Caco-2 (cell line): Measurements from ENCODE around the gene SMIM45.

Experiments
- BruUV-seq: library from RNA; stranded (reverse); fragments of 400-500 nt; replicated peaks from 2 replicates; lab custom pipeline; 2021; lab: Mats Ljungman, UMichigan
- CTCF ChIA-PET: fragments of 300-600 bp; sonication (Branson Sonifier 250); formaldehyde crosslinking; loops from one replicate; lab custom pipeline; 2022; ENCODE audit warnings: antibody characterized with exemption; lab: Charles Lee
- POLR2A ChIA-PET: fragments of 300-600 bp; sonication (Branson Sonifier 250); formaldehyde crosslinking; loops from one replicate; lab custom pipeline; 2022; ENCODE audit warnings: antibody characterized with exemption; lab: Charles Lee
- DNase-seq, 2 experiments: peaks; one replicate each; pipeline versions ENCODE4 v3.0.0 to v3.0.0-alpha.2; 2020 to 2022
- H3K27me3 ChIP-seq: replicated peaks from 2 replicates; pipeline ENCODE4 v1.6.0; 2011; ENCODE audit warnings: low read length; ENCODE audit not compliant: control insufficient read depth, insufficient read depth
- H3K36me3 ChIP-seq: 2 replicates; pipeline ENCODE4 v1.5.1; 2011; ENCODE audit warnings: low read length; ENCODE audit not compliant: control insufficient read depth, insufficient read depth
- H3K4me1 ChIP-seq: fragments of 250-450 bp; sonication (Bioruptor Pico); 2 replicates; pipeline ENCODE4 v1.5.1; 2020; ENCODE audit warnings: mild to moderate bottlenecking
- H3K4me3 ChIP-seq: 2 replicates; pipeline ENCODE4 v1.5.1; 2011; ENCODE audit warnings: low read depth, mild to moderate bottlenecking, control low read depth, low read length
- H3K9me3 ChIP-seq: fragments of 250-450 bp; sonication (Bioruptor Pico); 2 replicates; pipeline ENCODE4 v1.5.1; 2020; ENCODE audit warnings: mild to moderate bottlenecking, moderate library complexity
- H3K27ac Mint-ChIP-seq: one replicate; pipeline ENCODE4 v1.8.0; 2022; ENCODE audit warnings: mixed read lengths; ENCODE audit not compliant: unreplicated experiment
- H3K27me3 Mint-ChIP-seq: one replicate; pipeline ENCODE4 v1.8.0; 2022; ENCODE audit warnings: mixed read lengths; ENCODE audit not compliant: insufficient read depth, unreplicated experiment
- H3K36me3 Mint-ChIP-seq: one replicate; pipeline ENCODE4 v1.8.0; 2022; ENCODE audit warnings: mild to moderate bottlenecking, mixed read lengths; ENCODE audit not compliant: insufficient read depth, unreplicated experiment
- H3K4me1 Mint-ChIP-seq: one replicate; pipeline ENCODE4 v1.8.0; 2022; ENCODE audit warnings: low read depth, mixed read lengths; ENCODE audit not compliant: unreplicated experiment
- H3K4me3 Mint-ChIP-seq: one replicate; pipeline ENCODE4 v1.8.0; 2022; ENCODE audit warnings: mild to moderate bottlenecking, moderate library complexity, mixed read lengths; ENCODE audit not compliant: unreplicated experiment
- H3K9me3 Mint-ChIP-seq: one replicate; pipeline ENCODE4 v1.8.0; 2022; ENCODE audit warnings: mixed read lengths; ENCODE audit not compliant: unreplicated experiment
- CTCF ChIP-seq, 2 experiments: fragments of 200-600 bp in 1 of 2; IDR thresholded peaks; 1 replicate in 1 of 2; 2 replicates in 1 of 2; pipeline versions ENCODE4 v1.5.1 to v1.8.0; 2011 to 2022; ENCODE audit warnings: antibody characterized with exemption in 1 of 2, control low read depth in 1 of 2, inconsistent platforms in 1 of 2, low read depth in 1 of 2, low read length in 1 of 2, mild to moderate bottlenecking in 1 of 2, moderate library complexity in 1 of 2; ENCODE audit not compliant: insufficient read depth in 1 of 2, severe bottlenecking in 1 of 2, unreplicated experiment in 1 of 2
- intact Hi-C: fragments of 100-400 bp; cut with micrococcal nuclease; formaldehyde crosslinking; loops from one replicate; pipeline ENCODE4 v1.10.0; 2022; ENCODE audit not compliant: unreplicated experiment

The SMIM45 gene

GRCh38 chr22:41983513-41984405 lies 31.8 kb downstream of the SMIM45 start:
- POLR2A ChIA-PET, result no interaction called here

GRCh38 chr22:41987276-41987675 lies 35.3 kb downstream of the SMIM45 start:
- Mint-ChIP-seq H3K4me3 (no peak overlapping the region), H3K9me3 (no peaks in the 10 kb centered on the region), H3K4me1 (peaks cover 10% of the 10 kb centered on the region), H3K27ac (no peak overlapping the region), H3K36me3 (no peaks in the 10 kb centered on the region), H3K27me3 (no peaks in the 10 kb centered on the region)
- TF ChIP-seq CTCF (IDR thresholded peaks at IDR 0.05; ENCODE audit: insufficient read depth in 1 of 2, low read depth in 1 of 2, low read length in 1 of 2, severe bottlenecking in 1 of 2, unreplicated experiment in 1 of 2), result no peak
- peak in 1 of 2 experiments; percentile 17 for DNase-seq
- intact Hi-C loops, result no loop called here
- H3K4me1 ChIP-seq, result no peaks in the 10 kb centered on the region
- H3K4me3 ChIP-seq, result no peak overlapping the region
- BruUV-seq, result no TSS peak
- no peaks in the 10 kb centered on the region for H3K27me3 ChIP-seq
- no peaks in the 10 kb centered on the region for H3K36me3 ChIP-seq
- no peaks in the 10 kb centered on the region for H3K9me3 ChIP-seq
- ChIA-PET CTCF (no interaction called here), POLR2A (no interaction called here)

More at GRCh38 chr22:41983513-41984405, 31.8 kb downstream of the SMIM45 start:
- peaks cover 10% of the 10 kb centered on the region for H3K4me1 Mint-ChIP-seq
- intact Hi-C loops, result no loop called here
- Histone ChIP-seq H3K4me1 (no peaks in the 10 kb centered on the region), H3K4me3 (no peak overlapping the region), H3K36me3 (no peaks in the 10 kb centered on the region), H3K9me3 (no peaks in the 10 kb centered on the region), H3K27me3 (no peaks in the 10 kb centered on the region)
- no peak overlapping the region for H3K27ac Mint-ChIP-seq
- no TSS peak for BruUV-seq
- H3K4me3 Mint-ChIP-seq, result no peak overlapping the region
- no peak for DNase-seq
- H3K27me3 Mint-ChIP-seq, result no peaks in the 10 kb centered on the region
- H3K9me3 Mint-ChIP-seq, result no peaks in the 10 kb centered on the region
- TF ChIP-seq CTCF (IDR thresholded peaks at IDR 0.05; ENCODE audit: insufficient read depth in 1 of 2, low read depth in 1 of 2, low read length in 1 of 2, severe bottlenecking in 1 of 2, unreplicated experiment in 1 of 2), result no peak
- CTCF ChIA-PET, result interaction anchor here (0.6 kb wide), 1 partner anchor 208 kb away, joined by 3 read pairs; no protein-coding TSS in a partner anchor
- no peaks in the 10 kb centered on the region for H3K36me3 Mint-ChIP-seq

DNA sequence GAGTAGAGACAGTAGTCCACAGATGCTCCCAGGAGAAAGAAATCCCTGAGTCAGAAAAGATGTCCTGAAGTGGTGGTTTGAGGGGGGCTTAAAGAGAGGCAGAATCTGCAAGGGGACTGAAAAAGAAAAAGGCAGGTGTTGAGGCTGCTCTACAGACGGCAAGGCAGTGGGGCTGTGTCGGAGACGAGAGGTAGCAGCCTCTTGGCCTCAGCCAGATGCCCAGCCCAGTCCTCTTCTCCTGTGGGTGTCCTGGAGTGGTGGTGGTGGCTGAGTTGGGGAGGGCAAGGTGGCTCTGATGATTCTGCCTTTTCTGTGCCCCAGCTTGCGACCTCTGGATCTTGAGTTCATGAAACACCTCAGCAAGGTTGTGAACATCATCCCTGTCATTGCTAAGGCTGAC lies 37.3 kb downstream of the SMIM45 start:
- TF ChIP-seq CTCF (IDR thresholded peaks at IDR 0.05; ENCODE audit: insufficient read depth in 1 of 2, low read depth in 1 of 2, low read length in 1 of 2, severe bottlenecking in 1 of 2, unreplicated experiment in 1 of 2), result no peak
- no peak overlapping the region for H3K4me3 ChIP-seq
- no peaks in the 10 kb centered on the region for H3K27me3 Mint-ChIP-seq
- no peaks in the 10 kb centered on the region for H3K9me3 Mint-ChIP-seq
- H3K36me3 ChIP-seq, result no peaks in the 10 kb centered on the region
- H3K4me1 Mint-ChIP-seq, result no peaks in the 10 kb centered on the region
- DNase-seq, result peak in 1 of 2 experiments; percentile 5
- no peaks in the 10 kb centered on the region for H3K36me3 Mint-ChIP-seq
- intact Hi-C loops, result no loop called here
- H3K9me3 ChIP-seq, result no peaks in the 10 kb centered on the region
- POLR2A ChIA-PET, result no interaction called here
- no peak overlapping the region for H3K27ac Mint-ChIP-seq
- CTCF ChIA-PET, result no interaction called here
- H3K4me3 Mint-ChIP-seq, result no peak overlapping the region
- H3K4me1 ChIP-seq, result no peaks in the 10 kb centered on the region
- no TSS peak for BruUV-seq
- no peaks in the 10 kb centered on the region for H3K27me3 ChIP-seq
